Gastrocnemius medialis (tissue), 4 donors: ENCODE results near the gene TENM3.

Source experiments
- CTCF ChIP-seq, 5 experiments: fragments of 450-650 bp in 3 of 5; fragments of 200-600 bp in 2 of 5; sonication (generic) in 2 of 5; IDR thresholded peaks in 4 of 5; conservative IDR thresholded peaks in 1 of 5; 1 replicate in 4 of 5; 2 replicates in 1 of 5; pipeline ENCODE4 v1.5.1; 2016 to 2019; ENCODE audit warnings: antibody characterized with exemption in 5 of 5, mild to moderate bottlenecking in 3 of 5, moderate library complexity in 3 of 5
- POLR2A ChIP-seq, 2 donors: fragments of 450-650 bp; IDR thresholded peaks; one replicate each; pipeline ENCODE4 v1.6.1; 2017; ENCODE audit warnings: antibody characterized with exemption in 2 of 2, mild to moderate bottlenecking in 2 of 2, moderate library complexity in 2 of 2

GRCh38 chr4:182625193-182625592, 382.0 kb downstream of the TENM3 start:
- TF ChIP-seq CTCF (IDR thresholded peaks at IDR 0.05 in 4 of 5, conservative IDR thresholded peaks at IDR 0.05 in 1 of 5) (no peak), POLR2A (IDR thresholded peaks at IDR 0.05) (no peak)
